ENCODE measurements around the gene MNAT1.

- TF ChIP-seq EP300 (IDR thresholded peaks at IDR 0.05) (no peak), CTCF (IDR thresholded peaks at IDR 0.05) (no peak)
Observed at GRCh38 chr14:60838601-60839000, 104.0 kb downstream of the MNAT1 start.

All from tibial nerve (tissue), 4 donors.